Measurements from ENCODE around the gene SRSF1.

Gene SRSF1

GRCh38 chr17:57994436-57994835 lies 12.6 kb downstream of the SRSF1 start:
- Histone ChIP-seq H3K27ac (no peak overlapping the region), H3K4me3 (no peak overlapping the region)

- no peak overlapping the region for H3K4me3 ChIP-seq
- H3K27ac ChIP-seq, result peak overlapping the region in 3 of 21 experiments; percentile 8 to 32 (median 21)
Measured at GRCh38 chr17:57993471-57994365, 13.3 kb downstream of the SRSF1 start.

GRCh38 chr17:57991537-57991936 lies 15.5 kb downstream of the SRSF1 start:
- Histone ChIP-seq H3K4me3 (no peak overlapping the region), H3K27ac (no peak overlapping the region)

- Histone ChIP-seq H3K4me3 (no peak overlapping the region), H3K27ac (no peak overlapping the region)
Measured at GRCh38 chr17:57990037-57990436, 17.0 kb downstream of the SRSF1 start.

GRCh38 chr17:57988301-57989250 lies 18.5 kb downstream of the SRSF1 start:
- peak overlapping the region; percentile 60 to 93 (median 82) for H3K4me3 ChIP-seq
- peak overlapping the region; percentile 87 to 99 (median 97) for H3K27ac ChIP-seq

- Histone ChIP-seq H3K4me3 (peak within 1 kb of the TSS; percentile 60 to 93 (median 82)), H3K27ac (peak within 1 kb of the TSS; percentile 87 to 99 (median 97))
Measured at GRCh38 chr17:57987581-57988300, 19.3 kb downstream of the SRSF1 start, which contains the start of gene VEZF1. Gene VEZF1, minus strand, starts transcription at chr17:57988254. Its CDS starts 143 bp downstream, at chr17:57988111.

- peak overlapping the region; percentile 87 to 99 (median 97) for H3K27ac ChIP-seq
- H3K4me3 ChIP-seq, result peak overlapping the region; percentile 60 to 93 (median 82)
Measured at GRCh38 chr17:57986841-57987580, 20.0 kb downstream of the SRSF1 start.

- Histone ChIP-seq H3K27ac (no peak overlapping the region), H3K4me3 (no peak overlapping the region)
Measured at GRCh38 chr17:57985675-57985974, 21.4 kb downstream of the SRSF1 start.

GRCh38 chr17:57984936-57985674 lies 21.9 kb downstream of the SRSF1 start:
- no peak overlapping the region for H3K27ac ChIP-seq
- no peak overlapping the region for H3K4me3 ChIP-seq

GRCh38 chr17:57984261-57984890 lies 22.7 kb downstream of the SRSF1 start:
- H3K27ac ChIP-seq, result no peak overlapping the region

GRCh38 chr17:57983446-57983845 lies 23.6 kb downstream of the SRSF1 start:
- no peak overlapping the region for H3K27ac ChIP-seq
- no peak overlapping the region for H3K4me3 ChIP-seq

More at GRCh38 chr17:57984261-57984890, 22.7 kb downstream of the SRSF1 start:
- no peak overlapping the region for H3K4me3 ChIP-seq

- no peak overlapping the region for H3K4me3 ChIP-seq
- no peak overlapping the region for H3K27ac ChIP-seq
Measured at GRCh38 chr17:57982452-57983170, 24.4 kb downstream of the SRSF1 start.

- H3K27ac ChIP-seq, result no peak overlapping the region
Measured at GRCh38 chr17:57980522-57980921, 26.5 kb downstream of the SRSF1 start.

GRCh38 chr17:57979076-57979475 lies 28.0 kb downstream of the SRSF1 start:
- no peak overlapping the region for H3K4me3 ChIP-seq
- H3K27ac ChIP-seq, result no peak overlapping the region

More at GRCh38 chr17:57980522-57980921, 26.5 kb downstream of the SRSF1 start:
- H3K4me3 ChIP-seq, result no peak overlapping the region

GRCh38 chr17:57976594-57976993 lies 30.5 kb downstream of the SRSF1 start:
- no peak overlapping the region for H3K27ac ChIP-seq

GRCh38 chr17:57975044-57975443 lies 32.0 kb downstream of the SRSF1 start:
- Histone ChIP-seq H3K4me3 (no peak overlapping the region), H3K27ac (peak overlapping the region in 1 of 21 experiments; percentile 7)

More at GRCh38 chr17:57976594-57976993, 30.5 kb downstream of the SRSF1 start:
- H3K4me3 ChIP-seq, result no peak overlapping the region

Data from skin epidermis (tissue), 12 donors.